Measurements from ENCODE around the gene GRM4.

Gene GRM4

GRCh38 chr6:34082864-34083626 is 62.8 kb downstream of the GRM4 start:
- no peak overlapping the region for H3K14ac ChIP-seq (ENCODE audit: low read length in 2 of 2)
- no peaks in the 10 kb centered on the region for H3K79me1 ChIP-seq (replicated peaks; ENCODE audit: low read length, poor library complexity, severe bottlenecking)
- H3K9ac ChIP-seq (ENCODE audit: low read length): no peak overlapping the region
- WGBS: 74% methylated on average over 24 of the region's 25 CpGs
- H3K18ac ChIP-seq (ENCODE audit: low read depth in 1 of 2, low read length in 2 of 2): no peak overlapping the region
- H3K4me3 ChIP-seq (ENCODE audit: insufficient read depth in 1 of 2, low read depth in 1 of 2, low read length in 2 of 2): no peak overlapping the region
- no peaks in the 10 kb centered on the region for H3K4me1 ChIP-seq (ENCODE audit: control insufficient read depth, insufficient read depth, low read depth, low read length)
- no peak overlapping the region for H3K23ac ChIP-seq (ENCODE audit: low read length in 2 of 2)
- no peak overlapping the region for H3K27ac ChIP-seq (ENCODE audit: low read length, poor library complexity, severe bottlenecking)
- no peak overlapping the region for H3K4ac ChIP-seq (ENCODE audit: low read depth in 1 of 2, low read length in 2 of 2)
- no peak overlapping the region for H2BK5ac ChIP-seq (ENCODE audit: low read depth, low read length, poor library complexity, severe bottlenecking)
- no peak overlapping the region for H2BK12ac ChIP-seq (ENCODE audit: low read length in 2 of 2)
- H4K91ac ChIP-seq (ENCODE audit: low read length): no peak overlapping the region
- H4K8ac ChIP-seq (ENCODE audit: low read length): no peak overlapping the region
- no peak overlapping the region for H3K4me2 ChIP-seq (ENCODE audit: low read length, poor library complexity, severe bottlenecking)
- no peak overlapping the region for H2BK15ac ChIP-seq (ENCODE audit: low read depth, poor library complexity, severe bottlenecking)
- no peak overlapping the region for H2AFZ ChIP-seq (ENCODE audit: low read depth, low read length)
- peaks cover 57 to 79% of the 10 kb centered on the region in 2 experiments for H3K27me3 ChIP-seq (ENCODE audit: control insufficient read depth in 1 of 2, insufficient read depth in 1 of 2, low read length in 2 of 2)
- H2AK5ac ChIP-seq (ENCODE audit: low read length, severe bottlenecking): no peak overlapping the region
- H3K36me3 ChIP-seq (ENCODE audit: control insufficient read depth in 1 of 2, insufficient read depth in 2 of 2, low read depth in 1 of 2, low read length in 2 of 2): no peaks in the 10 kb centered on the region
- no peak for DNase-seq
- no peaks in the 10 kb centered on the region for H3K9me3 ChIP-seq (ENCODE audit: control insufficient read depth, low read length)
- H2BK120ac ChIP-seq (ENCODE audit: low read depth, low read length): no peak overlapping the region

GRCh38 chr6:34082348-34082747 is 63.5 kb downstream of the GRM4 start:
- H3K18ac ChIP-seq (ENCODE audit: low read depth in 1 of 2, low read length in 2 of 2): no peak overlapping the region
- no peaks in the 10 kb centered on the region for H3K4me1 ChIP-seq (ENCODE audit: control insufficient read depth, insufficient read depth, low read depth, low read length)
- no peak overlapping the region for H3K27ac ChIP-seq (ENCODE audit: low read length, poor library complexity, severe bottlenecking)
- no peaks in the 10 kb centered on the region for H3K36me3 ChIP-seq (ENCODE audit: control insufficient read depth in 1 of 2, insufficient read depth in 2 of 2, low read depth in 1 of 2, low read length in 2 of 2)
- no peak overlapping the region for H3K4ac ChIP-seq (ENCODE audit: low read depth in 1 of 2, low read length in 2 of 2)
- DNase-seq: no peak
- no peak overlapping the region for H3K4me3 ChIP-seq (ENCODE audit: insufficient read depth in 1 of 2, low read depth in 1 of 2, low read length in 2 of 2)
- H3K14ac ChIP-seq (ENCODE audit: low read length in 2 of 2): no peak overlapping the region
- H4K91ac ChIP-seq (ENCODE audit: low read length): no peak overlapping the region
- H2AK5ac ChIP-seq (ENCODE audit: low read length, severe bottlenecking): no peak overlapping the region
- no peak overlapping the region for H2BK15ac ChIP-seq (ENCODE audit: low read depth, poor library complexity, severe bottlenecking)
- H2BK5ac ChIP-seq (ENCODE audit: low read depth, low read length, poor library complexity, severe bottlenecking): no peak overlapping the region
- no peak overlapping the region for H3K4me2 ChIP-seq (ENCODE audit: low read length, poor library complexity, severe bottlenecking)
- no peak overlapping the region for H2BK12ac ChIP-seq (ENCODE audit: low read length in 2 of 2)
- no peak overlapping the region for H3K23ac ChIP-seq (ENCODE audit: low read length in 2 of 2)
- H2BK120ac ChIP-seq (ENCODE audit: low read depth, low read length): no peak overlapping the region
- no peaks in the 10 kb centered on the region for H3K9me3 ChIP-seq (ENCODE audit: control insufficient read depth, low read length)
- 89% methylated on average over 10 of the region's 10 CpGs for WGBS
- no peaks in the 10 kb centered on the region for H3K79me1 ChIP-seq (replicated peaks; ENCODE audit: low read length, poor library complexity, severe bottlenecking)
- H4K8ac ChIP-seq (ENCODE audit: low read length): no peak overlapping the region
- H3K27me3 ChIP-seq (ENCODE audit: control insufficient read depth in 1 of 2, insufficient read depth in 1 of 2, low read length in 2 of 2): peaks cover 64 to 86% of the 10 kb centered on the region in 2 experiments
- no peak overlapping the region for H3K9ac ChIP-seq (ENCODE audit: low read length)
- no peak overlapping the region for H2AFZ ChIP-seq (ENCODE audit: low read depth, low read length)

GRCh38 chr6:34080357-34080756 is 65.5 kb downstream of the GRM4 start:
- no peak overlapping the region for H4K91ac ChIP-seq (ENCODE audit: low read length)
- no peaks in the 10 kb centered on the region for H3K4me1 ChIP-seq (ENCODE audit: control insufficient read depth, insufficient read depth, low read depth, low read length)
- no peak overlapping the region for H2AFZ ChIP-seq (ENCODE audit: low read depth, low read length)
- H2BK15ac ChIP-seq (ENCODE audit: low read depth, poor library complexity, severe bottlenecking): no peak overlapping the region
- H3K36me3 ChIP-seq (ENCODE audit: control insufficient read depth in 1 of 2, insufficient read depth in 2 of 2, low read depth in 1 of 2, low read length in 2 of 2): no peaks in the 10 kb centered on the region
- peaks cover 72 to 93% of the 10 kb centered on the region in 2 experiments for H3K27me3 ChIP-seq (ENCODE audit: control insufficient read depth in 1 of 2, insufficient read depth in 1 of 2, low read length in 2 of 2)
- H3K4me3 ChIP-seq (ENCODE audit: insufficient read depth in 1 of 2, low read depth in 1 of 2, low read length in 2 of 2): no peak overlapping the region
- H2BK5ac ChIP-seq (ENCODE audit: low read depth, low read length, poor library complexity, severe bottlenecking): no peak overlapping the region
- no peak overlapping the region for H3K27ac ChIP-seq (ENCODE audit: low read length, poor library complexity, severe bottlenecking)
- H3K79me1 ChIP-seq (replicated peaks; ENCODE audit: low read length, poor library complexity, severe bottlenecking): no peaks in the 10 kb centered on the region
- no peak overlapping the region for H3K4ac ChIP-seq (ENCODE audit: low read depth in 1 of 2, low read length in 2 of 2)
- H3K18ac ChIP-seq (ENCODE audit: low read depth in 1 of 2, low read length in 2 of 2): no peak overlapping the region
- H3K14ac ChIP-seq (ENCODE audit: low read length in 2 of 2): no peak overlapping the region
- no peak overlapping the region for H2AK5ac ChIP-seq (ENCODE audit: low read length, severe bottlenecking)
- WGBS: 89% methylated on average over 4 of the region's 5 CpGs
- H3K4me2 ChIP-seq (ENCODE audit: low read length, poor library complexity, severe bottlenecking): no peak overlapping the region
- DNase-seq: no peak
- H3K9ac ChIP-seq (ENCODE audit: low read length): no peak overlapping the region
- no peak overlapping the region for H4K8ac ChIP-seq (ENCODE audit: low read length)
- no peaks in the 10 kb centered on the region for H3K9me3 ChIP-seq (ENCODE audit: control insufficient read depth, low read length)
- H3K23ac ChIP-seq (ENCODE audit: low read length in 2 of 2): no peak overlapping the region
- no peak overlapping the region for H2BK120ac ChIP-seq (ENCODE audit: low read depth, low read length)
- H2BK12ac ChIP-seq (ENCODE audit: low read length in 2 of 2): no peak overlapping the region

- no peak overlapping the region for H2BK5ac ChIP-seq (ENCODE audit: low read depth, low read length, poor library complexity, severe bottlenecking)
- peaks cover 72 to 93% of the 10 kb centered on the region in 2 experiments for H3K27me3 ChIP-seq (ENCODE audit: control insufficient read depth in 1 of 2, insufficient read depth in 1 of 2, low read length in 2 of 2)
- no peak overlapping the region for H4K8ac ChIP-seq (ENCODE audit: low read length)
- H3K14ac ChIP-seq (ENCODE audit: low read length in 2 of 2): no peak overlapping the region
- H3K23ac ChIP-seq (ENCODE audit: low read length in 2 of 2): no peak overlapping the region
- no peak overlapping the region for H2BK120ac ChIP-seq (ENCODE audit: low read depth, low read length)
- no peak overlapping the region for H4K91ac ChIP-seq (ENCODE audit: low read length)
- H3K18ac ChIP-seq (ENCODE audit: low read depth in 1 of 2, low read length in 2 of 2): no peak overlapping the region
- no peak overlapping the region for H3K27ac ChIP-seq (ENCODE audit: low read length, poor library complexity, severe bottlenecking)
- no peaks in the 10 kb centered on the region for H3K4me1 ChIP-seq (ENCODE audit: control insufficient read depth, insufficient read depth, low read depth, low read length)
- H3K4me2 ChIP-seq (ENCODE audit: low read length, poor library complexity, severe bottlenecking): no peak overlapping the region
- H3K79me1 ChIP-seq (replicated peaks; ENCODE audit: low read length, poor library complexity, severe bottlenecking): no peaks in the 10 kb centered on the region
- H2AK5ac ChIP-seq (ENCODE audit: low read length, severe bottlenecking): no peak overlapping the region
- no peak overlapping the region for H2BK15ac ChIP-seq (ENCODE audit: low read depth, poor library complexity, severe bottlenecking)
- no peak overlapping the region for H3K4ac ChIP-seq (ENCODE audit: low read depth in 1 of 2, low read length in 2 of 2)
- 70% methylated on average over 8 of the region's 8 CpGs for WGBS
- no peak overlapping the region for H2AFZ ChIP-seq (ENCODE audit: low read depth, low read length)
- H3K9ac ChIP-seq (ENCODE audit: low read length): no peak overlapping the region
- no peak overlapping the region for H3K4me3 ChIP-seq (ENCODE audit: insufficient read depth in 1 of 2, low read depth in 1 of 2, low read length in 2 of 2)
- no peak overlapping the region for H2BK12ac ChIP-seq (ENCODE audit: low read length in 2 of 2)
- no peaks in the 10 kb centered on the region for H3K36me3 ChIP-seq (ENCODE audit: control insufficient read depth in 1 of 2, insufficient read depth in 2 of 2, low read depth in 1 of 2, low read length in 2 of 2)
- DNase-seq: no peak
- H3K9me3 ChIP-seq (ENCODE audit: control insufficient read depth, low read length): no peaks in the 10 kb centered on the region
Measured at GRCh38 chr6:34079899-34080298, 66.0 kb downstream of the GRM4 start.

Data from mesenchymal stem cell (in vitro differentiated cells and primary cell).